DMS 273 treated with DMSO at 0.1 percent for 48 hours (cell line): ENCODE results near the gene FGF22.
"Not testable (repeated sequence)": the region's sequence is repeated elsewhere in the genome, so short reads cannot be mapped to it uniquely, and the experiment has no call there.

Experiments used
- DNase-seq: peaks from one replicate; lab custom pipeline; 2025; lab: John Stamatoyannopoulos, UW

FGF22 gene

GRCh38 chr19:660793-661426 is 21.2 kb downstream of the FGF22 start:
- no peak for DNase-seq

GRCh38 chr19:661427-662196 is 21.9 kb downstream of the FGF22 start:
- DNase-seq = no peak

- no peak for DNase-seq
These were observed 22.7 kb downstream of the FGF22 start for GRCh38 chr19:662207-662961.

- peak; percentile 49 for DNase-seq
These were observed 23.4 kb downstream of the FGF22 start, which contains the start of gene RNF126 for GRCh38 chr19:662962-663681. TSS of gene RNF126 (minus strand) at chr19:663214. CDS start at chr19:663121, 93 bp downstream.

GRCh38 chr19:663682-664117 is 24.0 kb downstream of the FGF22 start:
- no peak for DNase-seq

- DNase-seq = peak; percentile 38
These were observed 25.3 kb downstream of the FGF22 start for GRCh38 chr19:664913-665443.

- not testable (repeated sequence) for DNase-seq
These were observed 27.4 kb downstream of the FGF22 start for GRCh38 chr19:666985-667573.

- not testable (repeated sequence) for DNase-seq
These were observed 29.2 kb downstream of the FGF22 start for GRCh38 chr19:668675-669434.

- DNase-seq = no peak
These were observed 31.0 kb downstream of the FGF22 start for GRCh38 chr19:670609-671075.

- no peak for DNase-seq
These were observed 34.8 kb downstream of the FGF22 start for GRCh38 chr19:674282-675151.

- no peak for DNase-seq
These were observed 36.3 kb downstream of the FGF22 start for GRCh38 chr19:676007-676338.

GRCh38 chr19:676339-677105 is 36.8 kb downstream of the FGF22 start, which contains the start of gene FSTL3:
TSS of gene FSTL3 (plus strand) at chr19:676392. CDS start at chr19:676424, 32 bp downstream.
- no peak for DNase-seq

GRCh38 chr19:677201-677600 is 37.5 kb downstream of the FGF22 start:
- DNase-seq = no peak

- DNase-seq = no peak
These were observed 38.1 kb downstream of the FGF22 start for GRCh38 chr19:677601-678436.

GRCh38 chr19:678791-679388 is 39.2 kb downstream of the FGF22 start:
- DNase-seq = no peak

GRCh38 chr19:679418-680286 is 40.0 kb downstream of the FGF22 start:
- DNase-seq = no peak
